ENCODE data around the gene OTOP2.
"Not testable (repeated sequence)": the region's sequence is repeated elsewhere in the genome, so short reads cannot be mapped to it uniquely, and the experiment has no call there.

- not testable (repeated sequence) for TF ChIP-seq CTCF (conservative IDR thresholded peaks at IDR 0.05; ENCODE audit: low read length); EZH2phosphoT487 (IDR thresholded peaks at IDR 0.05; ENCODE audit: borderline replicate concordance, low read depth, low read length)
Observed at GRCh38 chr17:74982663-74983313, 58.7 kb downstream of the OTOP2 start.
